IPS DF 6.9 (cell line): ENCODE data around the gene CASQ1.
A peak's percentile ranks its signal among the peaks of the same experiment; 100 is the strongest.

Experiments used
- DNase-seq: peaks from one replicate; pipeline ENCODE4 v3.0.0-alpha.2; 2013; ENCODE audit warnings: low read depth, low spot score
- H3K27ac ChIP-seq: one replicate; pipeline ENCODE4 v1.5.1; 2013; ENCODE audit warnings: low read length, control low read depth
- H3K27me3 ChIP-seq: 2 replicates; pipeline ENCODE4 v1.6.1; 2013; ENCODE audit warnings: mild to moderate bottlenecking, low read length; ENCODE audit not compliant: control insufficient read depth, insufficient read depth
- H3K36me3 ChIP-seq: 2 replicates; pipeline ENCODE4 v1.6.1; 2013; ENCODE audit warnings: low read length; ENCODE audit not compliant: control insufficient read depth, insufficient read depth
- H3K4me1 ChIP-seq: 2 replicates; pipeline ENCODE4 v1.6.1; 2013; ENCODE audit warnings: low read length; ENCODE audit not compliant: control insufficient read depth, insufficient read depth
- H3K4me3 ChIP-seq: 2 replicates; pipeline ENCODE4 v1.5.1; 2013; ENCODE audit warnings: mild to moderate bottlenecking, low read length
- H3K9me3 ChIP-seq: 2 replicates; pipeline ENCODE4 v1.6.1; 2013; ENCODE audit warnings: low read length, inconsistent platforms; ENCODE audit not compliant: control insufficient read depth, insufficient read depth
- WGBS: extraction: QIAGEN DNeasy Blood & Tissue Kit; methylation state at CpG from one replicate; pipeline ENCODE4 v1.1.7; 2013; ENCODE audit warnings: mixed read lengths, missing lambda C conversion rate; ENCODE audit not compliant: insufficient read length, insufficient coverage; 5-methylcytosine and 5-hydroxymethylcytosine counted together

The CASQ1 gene

DNA sequence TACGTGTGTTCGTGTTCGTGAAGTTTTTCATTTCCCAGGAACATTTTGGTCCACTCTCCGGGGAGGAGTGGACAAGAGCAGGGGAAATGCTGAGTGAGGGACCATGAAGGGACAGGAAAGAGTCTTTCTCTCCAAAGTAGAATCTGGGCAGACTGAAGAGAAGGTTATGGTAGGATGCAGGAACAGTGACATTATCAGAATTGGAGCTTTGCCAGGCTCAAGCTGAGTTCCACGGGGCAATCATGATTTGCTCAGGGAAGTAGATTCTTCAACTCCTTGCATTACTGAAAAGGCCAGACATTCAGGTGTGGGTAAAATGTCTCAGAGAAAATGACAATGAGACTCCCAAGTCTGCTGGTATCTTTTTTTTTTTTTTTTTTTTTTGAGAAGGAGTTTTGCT, 22.4 kb upstream of the CASQ1 start:
- DNase-seq = no peak
- Histone ChIP-seq H3K27ac (no peak overlapping the region), H3K36me3 (no peaks in the 10 kb centered on the region), H3K9me3 (no peaks in the 10 kb centered on the region), H3K27me3 (no peaks in the 10 kb centered on the region), H3K4me1 (peaks cover 9% of the 10 kb centered on the region), H3K4me3 (no peak overlapping the region)
- no CpG with 5 or more reads among the region's 5 CpGs for WGBS

DNA sequence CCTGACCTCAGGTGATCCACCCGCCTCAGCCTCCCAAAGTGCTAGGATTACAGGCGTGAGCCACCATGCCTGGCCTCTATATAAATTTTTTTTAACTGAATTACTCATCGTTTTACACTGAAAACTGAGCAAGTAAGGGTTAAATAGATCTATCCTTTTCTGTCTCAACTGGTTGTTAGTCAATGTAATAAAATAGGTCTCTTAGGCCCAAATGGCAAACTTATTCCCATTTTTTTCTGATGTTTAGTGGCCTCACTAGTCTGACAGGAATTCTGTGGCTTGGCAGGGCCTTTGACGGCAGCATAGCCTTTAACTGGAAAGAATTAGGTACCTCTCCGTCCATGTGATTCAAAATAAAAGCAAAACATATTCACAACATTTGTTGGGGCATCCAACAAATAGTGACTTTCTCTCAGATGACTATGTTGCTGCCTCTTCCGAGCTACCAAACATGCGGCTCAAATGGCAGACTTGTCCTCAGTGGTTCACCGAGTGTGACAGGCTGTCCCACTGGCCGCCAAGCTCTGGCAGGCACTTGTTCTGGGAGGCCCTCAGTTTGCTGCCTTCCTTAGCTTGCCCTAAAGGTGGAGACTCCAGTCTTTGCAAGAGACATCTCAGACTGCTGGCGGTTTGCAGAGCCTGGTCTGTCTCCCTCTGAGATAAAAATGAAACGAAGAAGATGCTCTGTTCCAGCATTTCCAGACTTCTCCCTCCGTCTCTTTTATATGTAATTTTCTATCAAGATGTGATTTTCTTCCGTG, 21.6 kb upstream of the CASQ1 start:
- no peak for DNase-seq
- no peaks in the 10 kb centered on the region for H3K9me3 ChIP-seq
- H3K4me3 ChIP-seq = no peak overlapping the region
- no CpG with 5 or more reads among the region's 13 CpGs for WGBS
- H3K36me3 ChIP-seq = no peaks in the 10 kb centered on the region
- H3K27me3 ChIP-seq = no peaks in the 10 kb centered on the region
- H3K4me1 ChIP-seq = peaks cover 9% of the 10 kb centered on the region
- no peak overlapping the region for H3K27ac ChIP-seq

DNA sequence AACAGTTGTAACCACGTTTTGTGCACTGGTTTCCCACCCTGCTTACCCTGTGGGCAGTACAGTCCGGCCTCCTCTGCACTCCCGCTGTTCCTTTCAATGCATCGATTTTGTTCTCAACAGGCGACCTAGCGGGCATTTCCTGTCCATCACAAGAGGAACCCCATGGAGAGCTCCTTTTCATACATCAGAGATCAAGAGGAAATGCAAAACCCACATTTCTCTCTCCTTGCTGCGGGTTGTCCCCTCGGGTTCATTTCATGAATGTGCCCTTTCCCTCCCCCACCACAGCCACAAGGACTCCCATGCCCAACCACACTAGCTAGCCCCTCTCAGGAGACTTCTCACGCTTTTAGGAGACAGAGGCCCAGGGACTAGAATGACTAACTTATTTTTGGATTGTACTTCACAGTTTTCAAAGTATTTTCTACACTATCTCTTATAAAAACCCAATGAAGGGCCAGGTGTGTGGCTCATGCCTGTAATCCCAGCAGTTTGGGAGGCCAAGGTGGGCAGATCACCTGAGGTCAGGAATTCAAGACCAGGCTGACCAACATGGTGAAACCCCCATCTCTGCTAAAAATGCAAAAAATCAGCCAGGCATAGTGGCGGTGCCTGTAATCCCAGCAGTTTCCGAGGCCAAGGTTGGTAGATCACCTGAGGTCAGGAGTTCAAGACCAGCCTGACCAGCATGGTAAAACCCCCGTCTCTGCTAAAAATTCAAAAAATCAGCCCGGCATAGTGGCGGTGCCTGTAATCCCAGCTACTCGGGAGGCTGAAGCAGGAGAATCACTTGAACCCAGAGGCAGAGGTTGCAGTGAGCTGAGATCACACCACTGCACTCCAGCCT, 20.6 kb upstream of the CASQ1 start:
- Histone ChIP-seq H3K9me3 (no peaks in the 10 kb centered on the region), H3K4me3 (no peak overlapping the region), H3K27me3 (no peaks in the 10 kb centered on the region), H3K27ac (no peak overlapping the region), H3K36me3 (no peaks in the 10 kb centered on the region), H3K4me1 (peaks cover 9% of the 10 kb centered on the region)
- no CpG with 5 or more reads among the region's 15 CpGs for WGBS
- peak; percentile 96 for DNase-seq

DNA sequence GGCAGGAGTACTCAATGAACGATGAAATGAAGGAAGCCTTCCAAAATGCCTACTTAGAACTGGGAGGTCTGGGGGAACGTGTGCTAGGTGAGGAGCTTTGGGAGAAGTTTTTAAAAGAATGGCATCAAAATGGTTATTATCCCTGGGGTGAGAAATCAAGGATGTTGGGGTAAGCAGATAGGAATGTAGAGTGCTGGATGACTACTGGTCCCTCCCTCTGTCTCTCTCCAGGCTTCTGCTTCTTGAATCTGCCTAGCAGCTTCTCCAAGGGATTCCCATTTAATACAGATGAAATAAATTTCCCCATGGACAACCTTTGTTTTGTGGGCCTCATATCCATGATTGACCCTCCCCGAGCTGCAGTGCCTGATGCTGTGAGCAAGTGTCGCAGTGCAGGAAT, 19.0 kb upstream of the CASQ1 start:
- H3K27me3 ChIP-seq = no peaks in the 10 kb centered on the region
- H3K27ac ChIP-seq = no peak overlapping the region
- no peak for DNase-seq
- no peak overlapping the region for H3K4me3 ChIP-seq
- WGBS = no CpG with 5 or more reads among the region's 4 CpGs
- no peaks in the 10 kb centered on the region for H3K9me3 ChIP-seq
- no peaks in the 10 kb centered on the region for H3K36me3 ChIP-seq
- peaks cover 9% of the 10 kb centered on the region for H3K4me1 ChIP-seq

DNA sequence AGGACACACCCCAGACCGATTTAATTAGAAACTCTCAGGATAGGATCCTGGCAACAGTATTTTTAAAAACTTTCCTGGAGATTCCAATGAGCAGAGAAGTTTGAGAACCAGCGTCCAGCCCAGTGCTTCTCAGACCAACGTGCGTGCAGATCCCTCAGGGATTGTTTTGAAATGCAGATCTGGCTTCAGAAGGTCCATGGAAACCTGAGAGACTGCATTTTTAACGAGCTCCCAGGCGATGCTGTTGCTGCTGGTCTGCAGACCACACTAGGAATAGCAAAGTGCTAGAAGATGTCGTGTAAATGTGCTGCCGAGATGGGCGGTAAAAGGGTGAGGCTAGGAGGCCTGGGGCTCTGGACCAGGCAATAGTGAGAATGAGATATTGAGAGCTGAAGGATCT, 18.4 kb upstream of the CASQ1 start:
- H3K27me3 ChIP-seq = no peaks in the 10 kb centered on the region
- no peaks in the 10 kb centered on the region for H3K9me3 ChIP-seq
- WGBS = no CpG with 5 or more reads among the region's 9 CpGs
- no peak overlapping the region for H3K4me3 ChIP-seq
- H3K27ac ChIP-seq = no peak overlapping the region
- DNase-seq = no peak
- H3K36me3 ChIP-seq = no peaks in the 10 kb centered on the region
- peaks cover 9% of the 10 kb centered on the region for H3K4me1 ChIP-seq

DNA sequence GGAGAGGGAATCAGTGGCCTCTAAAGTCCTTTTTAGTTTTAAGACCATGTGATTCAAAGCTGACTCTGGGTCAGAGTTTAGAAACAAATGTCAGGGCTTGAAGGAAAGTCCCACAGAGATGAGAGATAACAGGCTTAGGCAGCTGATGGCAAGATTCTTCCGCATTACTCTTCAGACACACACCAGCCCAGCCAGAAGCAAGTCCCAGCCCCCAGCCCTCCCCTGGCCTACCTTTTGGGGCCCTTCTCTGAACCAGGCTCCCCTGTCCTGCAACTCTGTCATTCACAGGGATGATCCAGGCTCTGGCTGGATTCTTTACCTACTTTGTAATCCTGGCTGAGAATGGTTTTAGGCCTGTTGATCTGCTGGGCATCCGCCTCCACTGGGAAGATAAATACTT, 13.1 kb upstream of the CASQ1 start:
- H3K4me3 ChIP-seq = no peak overlapping the region
- no peaks in the 10 kb centered on the region for H3K36me3 ChIP-seq
- H3K9me3 ChIP-seq = no peaks in the 10 kb centered on the region
- no CpG with 5 or more reads among the region's 2 CpGs for WGBS
- H3K27me3 ChIP-seq = no peaks in the 10 kb centered on the region
- peaks cover 3% of the 10 kb centered on the region; the same call in 1 of the 2 replicates for H3K4me1 ChIP-seq
- no peak overlapping the region for H3K27ac ChIP-seq
- DNase-seq = no peak

DNA sequence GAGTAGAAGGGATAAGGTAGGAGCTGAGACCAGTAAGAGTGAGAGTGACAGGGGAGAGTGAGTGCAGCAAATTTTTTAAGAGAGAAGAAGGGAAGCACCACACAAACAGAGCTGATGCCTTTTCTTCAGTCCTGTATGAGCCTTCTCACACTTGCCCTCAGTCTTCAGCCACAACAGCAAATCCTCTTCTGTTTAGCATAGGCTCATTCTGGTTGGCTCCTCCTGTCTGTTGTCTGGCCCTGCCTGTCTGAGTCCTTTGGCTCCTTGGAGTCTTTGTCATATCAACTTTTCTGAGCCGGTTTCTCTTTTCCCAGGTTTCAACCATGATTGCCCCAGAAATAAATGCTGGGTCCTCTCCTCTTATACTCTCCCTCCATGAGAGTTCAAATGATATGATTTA, 12.7 kb upstream of the CASQ1 start:
- Histone ChIP-seq H3K27me3 (no peaks in the 10 kb centered on the region), H3K4me1 (peaks cover 1% of the 10 kb centered on the region; the same call in 1 of the 2 replicates), H3K9me3 (no peaks in the 10 kb centered on the region), H3K4me3 (no peak overlapping the region), H3K36me3 (no peaks in the 10 kb centered on the region), H3K27ac (no peak overlapping the region)
- WGBS = no CpG with 5 or more reads among the region's 1 CpG
- no peak for DNase-seq

DNA sequence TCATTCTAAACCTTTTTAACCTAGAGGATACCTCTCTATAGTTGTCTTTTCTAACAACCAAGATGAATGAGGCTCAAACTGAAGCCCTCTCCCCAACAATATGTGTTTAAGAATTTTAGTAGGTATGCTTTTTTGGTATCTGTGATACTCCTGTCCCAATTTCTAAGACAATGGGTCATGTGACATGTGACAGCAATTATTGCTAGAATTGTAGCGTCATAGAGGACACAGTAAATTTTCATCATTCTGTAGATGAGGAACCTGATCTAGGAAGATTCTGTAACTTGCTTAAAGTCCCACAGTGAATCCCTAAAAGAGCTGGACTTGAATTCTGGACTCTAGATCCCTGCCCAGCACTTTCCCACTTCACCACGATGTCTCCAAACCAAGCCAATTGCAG, 11.6 kb upstream of the CASQ1 start:
- DNase-seq = no peak
- no CpG with 5 or more reads among the region's 2 CpGs for WGBS
- no peaks in the 10 kb centered on the region for H3K27me3 ChIP-seq
- H3K4me1 ChIP-seq = peaks cover 1% of the 10 kb centered on the region; the same call in 1 of the 2 replicates
- no peaks in the 10 kb centered on the region for H3K9me3 ChIP-seq
- H3K27ac ChIP-seq = no peak overlapping the region
- H3K36me3 ChIP-seq = no peaks in the 10 kb centered on the region
- no peak overlapping the region for H3K4me3 ChIP-seq

DNA sequence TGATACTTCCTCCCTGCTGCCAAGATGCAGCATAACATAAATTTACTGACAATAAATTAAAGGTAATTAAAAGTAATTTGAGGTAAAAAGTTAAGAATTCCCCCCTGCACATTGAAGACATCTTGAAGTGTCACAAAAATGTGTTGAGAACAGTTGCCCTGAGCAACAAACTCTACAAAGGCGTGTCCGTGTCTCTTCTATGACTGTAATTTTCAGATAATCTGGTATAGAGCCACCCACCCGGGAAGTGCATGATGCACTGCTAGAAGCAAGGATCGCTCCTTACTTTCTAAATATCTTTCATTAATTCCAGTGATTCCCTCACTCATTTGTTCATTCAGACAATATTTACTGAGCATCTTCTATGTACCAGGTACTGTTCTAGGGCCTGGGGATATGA, 11.0 kb upstream of the CASQ1 start:
- WGBS = no CpG with 5 or more reads among the region's 4 CpGs

DNA sequence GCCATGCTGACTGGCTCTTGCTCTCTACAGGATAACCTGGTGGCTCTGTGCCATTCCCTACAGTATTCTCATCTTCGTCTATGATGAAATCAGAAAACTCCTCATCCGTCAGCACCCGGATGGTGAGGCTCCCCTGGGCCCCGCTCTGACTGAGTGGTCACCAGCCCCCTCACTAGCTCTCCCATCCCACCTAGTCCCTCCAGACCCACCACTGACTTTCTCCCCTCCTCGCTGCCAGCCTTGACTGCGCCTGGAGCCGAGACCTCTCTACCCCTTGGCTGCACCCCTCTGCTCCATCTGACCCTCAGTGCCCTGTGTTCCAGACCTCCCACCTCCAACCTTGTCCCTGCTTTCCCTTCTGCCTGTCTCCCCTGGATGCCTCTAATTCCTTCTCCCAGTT, 4.1 kb upstream of the CASQ1 start:
- no CpG with 5 or more reads among the region's 7 CpGs for WGBS
- no peaks in the 10 kb centered on the region for H3K27me3 ChIP-seq
- peaks cover 1% of the 10 kb centered on the region for H3K4me1 ChIP-seq
- H3K9me3 ChIP-seq = no peaks in the 10 kb centered on the region
- no peak for DNase-seq
- H3K4me3 ChIP-seq = no peak overlapping the region
- no peak overlapping the region for H3K27ac ChIP-seq
- no peaks in the 10 kb centered on the region for H3K36me3 ChIP-seq

More for the DNA sequence above, 11.0 kb upstream of the CASQ1 start:
- Histone ChIP-seq H3K36me3 (no peaks in the 10 kb centered on the region), H3K27ac (no peak overlapping the region), H3K4me3 (no peak overlapping the region), H3K27me3 (no peaks in the 10 kb centered on the region), H3K4me1 (peaks cover 1% of the 10 kb centered on the region; the same call in 1 of the 2 replicates), H3K9me3 (no peaks in the 10 kb centered on the region)
- no peak for DNase-seq
